A549 treated with Mapracorat at 1 μM for 4 hours (cell line): ENCODE measurements around the gene PAX2. TPM values are rescaled to one million over a fixed set of nuclear protein-coding genes. Genes with fewer than 3 reads are reported as not detected.

Experiments used
- total RNA-seq: library from RNA; stranded (reverse); fragments of 200-300 nt; extraction: Qiagen RNA extraction; gene quantifications from 5 replicates; pipeline ENCODE4 v1.2.3, GENCODE V29; 2022

The PAX2 gene
- 0.08 to 0.43 TPM (median 0.20 TPM) in 5 replicates for total RNA-seq

DNA sequence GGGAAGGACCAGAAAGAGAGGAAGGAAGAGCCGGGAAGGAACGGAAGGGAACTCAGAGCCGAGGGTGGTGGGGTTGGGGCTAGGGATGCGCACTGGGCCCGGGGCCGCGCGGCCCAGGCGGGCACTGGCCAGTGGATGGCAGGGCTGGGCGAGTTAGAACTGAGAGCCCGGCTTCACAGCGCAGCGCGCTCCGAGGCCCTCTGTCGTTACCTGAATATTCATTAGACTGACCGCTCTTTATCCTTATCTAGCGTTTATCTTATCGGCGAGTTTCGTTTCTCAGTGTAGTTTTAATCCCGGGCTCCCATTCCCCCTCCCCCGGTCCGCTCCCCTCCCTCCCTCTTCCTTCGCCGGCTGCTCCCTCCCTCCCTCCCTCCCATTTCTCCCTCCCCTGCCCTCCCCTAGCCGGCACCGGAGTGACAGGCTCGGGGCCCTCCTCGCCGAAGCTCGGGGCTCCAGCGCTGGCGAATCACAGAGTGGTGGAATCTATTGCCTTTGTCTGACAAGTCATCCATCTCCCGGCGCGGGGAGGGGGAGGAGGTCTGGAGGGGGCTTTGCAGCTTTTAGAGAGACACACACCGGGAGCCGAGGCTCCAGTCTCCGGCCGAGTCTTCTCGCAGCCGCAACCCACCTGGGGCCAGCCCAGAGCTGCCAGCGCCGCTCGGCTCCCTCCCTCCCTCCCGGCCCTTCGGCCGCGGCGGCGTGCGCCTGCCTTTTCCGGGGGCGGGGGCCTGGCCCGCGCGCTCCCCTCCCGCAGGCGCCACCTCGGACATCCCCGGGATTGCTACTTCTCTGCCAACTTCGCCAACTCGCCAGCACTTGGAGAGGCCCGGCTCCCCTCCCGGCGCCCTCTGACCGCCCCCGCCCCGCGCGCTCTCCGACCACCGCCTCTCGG, at the start of gene PAX2:
Gene PAX2, plus strand, starts transcription at position 596 of the 895 bp plus-strand sequence. CDS start 679 bp downstream, outside the sequence.

Other genes starting within 250 kb of the PAX2 start
- 1.6 to 2.7 TPM (median 1.9 TPM) in 5 replicates for gene SEC31B, start 225.7 kb upstream of the PAX2 start, total RNA-seq
- gene NDUFB8, start 215.7 kb upstream of the PAX2 start, total RNA-seq, result 265 to 289 TPM (median 277 TPM) in 5 replicates
- gene HIF1AN, start 209.6 kb upstream of the PAX2 start, total RNA-seq, result 11.9 to 18.3 TPM (median 17.8 TPM) in 5 replicates
- gene SLF2, start 167.4 kb downstream of the PAX2 start, total RNA-seq, result 6.7 to 10.3 TPM (median 9.0 TPM) in 5 replicates
- gene SEMA4G, start 223.9 kb downstream of the PAX2 start, total RNA-seq, result 6.6 to 9.3 TPM (median 8.9 TPM) in 5 replicates
- 77.7 to 97.6 TPM (median 95.4 TPM) in 5 replicates for gene MRPL43, start 241.9 kb downstream of the PAX2 start, total RNA-seq
- gene TWNK, start 242.0 kb downstream of the PAX2 start, total RNA-seq, result 34.5 to 42.7 TPM (median 39.3 TPM) in 5 replicates